Pancreas (tissue), 10 donors: ENCODE data around the gene MACROD2. TPM values are rescaled to one million over a fixed set of nuclear protein-coding genes. Genes with fewer than 3 reads are reported as not detected.

ENCODE experiments used
- ATAC-seq, 4 donors: fragments of 200-7000 bp; cut with Tn5 transposase; one replicate each; pipeline versions ENCODE4 v1.8.0 to v1.9.1; 2020; ENCODE audit warnings: mild to moderate bottlenecking in 4 of 4, moderate library complexity in 4 of 4
- DNase-seq, 6 donors: peaks; one replicate each; pipeline ENCODE4 v3.0.0-alpha.2; 2020
- FAIRE-seq: peaks from 2 replicates; lab custom pipeline; 2012; peaks lifted over from hg19 to GRCh38; lab: Jason Lieb, UNC
- H3K27ac ChIP-seq, 4 donors: fragments of 200-600 bp; sonication (generic); 1 replicate in 3 of 4; 2 replicates in 1 of 4; pipeline versions ENCODE4 v1.5.0 to v1.8.0; 2020
- H3K27me3 ChIP-seq, 4 donors: fragments of 200-600 bp; one replicate each; pipeline ENCODE4 v1.8.0; 2021
- H3K36me3 ChIP-seq, 3 donors: fragments of 200-600 bp; sonication (generic) in 1 of 3; one replicate each; pipeline versions ENCODE4 v1.5.0 to v1.8.0; 2020 to 2021
- H3K4me1 ChIP-seq, 3 donors: fragments of 200-600 bp; one replicate each; pipeline ENCODE4 v1.8.0; 2021
- H3K4me3 ChIP-seq, 4 donors: fragments of 200-600 bp; sonication (generic) in 2 of 4; one replicate each; pipeline versions ENCODE4 v1.5.0 to v1.8.0; 2020 to 2021
- H3K9me3 ChIP-seq, 4 donors: fragments of 200-600 bp; one replicate each; pipeline ENCODE4 v1.8.0; 2021
- CTCF ChIP-seq, 4 donors: fragments of 200-600 bp; sonication (generic) in 3 of 4; IDR thresholded peaks; one replicate each; pipeline versions ENCODE4 v1.5.0 to v1.8.0; 2021; ENCODE audit warnings: antibody characterized with exemption in 4 of 4
- WGBS, 2 donors: extraction: QIAGEN DNeasy Blood & Tissue Kit; methylation state at CpG; one replicate each; pipeline ENCODE4 v1.1.7; 2013; 5-methylcytosine and 5-hydroxymethylcytosine counted together
- intact Hi-C, 3 donors: fragments of 100-400 bp; cut with DNase I; formaldehyde crosslinking; loops; one replicate each; pipeline versions ENCODE4 v1.11.1 to v1.14.2; 2022
- polyA plus RNA-seq, 2 donors: library from polyadenylated mRNA; stranded (reverse); fragments of 200-250 nt; gene quantifications; one replicate each; pipeline ENCODE4 v1.2.3, GENCODE V29; 2013
- total RNA-seq, 6 donors: library from RNA; stranded (reverse); fragmentation: NEBNext Ultra II Directional in 4 of 6; extraction: Animal tissue kit (Norgen Biotek cat#: 25700) in 4 of 6; gene quantifications; one replicate each; pipeline versions ENCODE4 v1.2.1 to v1.2.4, GENCODE V29; 2021 to 2023
- donor health status: healthy with polysubstance abuse.
- donor health status: DM: no; HTN: no; CAD: no; lungs with moderate emphysema.
- donor health status: DM: no; HTN: no; CAD: no.
- donor health status: control.
- donor health status: control.
- donor health status: Bipolar disorder and iron deficiency.
- donor health status: DM: yes; HTN: yes; CAD: no.
- donor health status: DM: no; HTN: no; CAD: no.
- donor health status: DM: no; HTN: no; CAD: no.
- donor health status: DM: yes; HTN: yes; CAD: no.

MACROD2 gene
- total and polyA plus RNA-seq, 8 donors: 1.7 to 4.9 (median 2.7) TPM

GRCh38 chr20:14877301-14878028 lies 882.1 kb downstream of the MACROD2 start:
- Histone ChIP-seq H3K9me3 (no peaks in the 10 kb centered on the region), H3K4me1 (no peaks in the 10 kb centered on the region), H3K36me3 (no peaks in the 10 kb centered on the region), H3K27ac (no peak overlapping the region), H3K27me3 (no peaks in the 10 kb centered on the region), H3K4me3 (no peak overlapping the region)
- intact Hi-C loops: no loop called here
- WGBS, 2 donors: 84 to 90% methylated on average over 3 of the region's 3 CpGs
- no peak for TF ChIP-seq CTCF (IDR thresholded peaks at IDR 0.05)
- FAIRE-seq: no peak
- DNase-seq: no peak
- no peak for ATAC-seq

GRCh38 chr20:14878676-14879019 lies 883.3 kb downstream of the MACROD2 start:
- H3K36me3 ChIP-seq: no peaks in the 10 kb centered on the region
- TF ChIP-seq CTCF (IDR thresholded peaks at IDR 0.05): no peak
- no peak overlapping the region for H3K4me3 ChIP-seq
- 83 to 96% methylated on average over 1 of the region's 1 CpG for WGBS, 2 donors
- no peak for DNase-seq
- no peak for ATAC-seq
- H3K27me3 ChIP-seq: no peaks in the 10 kb centered on the region
- intact Hi-C loops: no loop called here
- no peaks in the 10 kb centered on the region for H3K9me3 ChIP-seq
- no peak for FAIRE-seq
- no peaks in the 10 kb centered on the region for H3K4me1 ChIP-seq
- no peak overlapping the region for H3K27ac ChIP-seq

GRCh38 chr20:14879020-14879697 lies 883.8 kb downstream of the MACROD2 start:
- TF ChIP-seq CTCF (IDR thresholded peaks at IDR 0.05): no peak
- intact Hi-C loops: no loop called here
- DNase-seq (no peak), FAIRE-seq (no peak), ATAC-seq (peak in 1 of 4 donors; percentile 53)
- H3K36me3 ChIP-seq: no peaks in the 10 kb centered on the region
- H3K4me1 ChIP-seq: no peaks in the 10 kb centered on the region
- no peak overlapping the region for H3K27ac ChIP-seq
- H3K27me3 ChIP-seq: no peaks in the 10 kb centered on the region
- no peak overlapping the region for H3K4me3 ChIP-seq
- WGBS, 2 donors: 47 to 56% methylated on average over 2 of the region's 2 CpGs
- H3K9me3 ChIP-seq: no peaks in the 10 kb centered on the region

GRCh38 chr20:14879839-14880238 lies 884.5 kb downstream of the MACROD2 start:
- FAIRE-seq: no peak
- no peaks in the 10 kb centered on the region for H3K4me1 ChIP-seq

More at GRCh38 chr20:14879839-14880238, 884.5 kb downstream of the MACROD2 start:
- TF ChIP-seq CTCF (IDR thresholded peaks at IDR 0.05): no peak
- H3K27me3 ChIP-seq: no peaks in the 10 kb centered on the region
- H3K27ac ChIP-seq: no peak overlapping the region
- H3K36me3 ChIP-seq: no peaks in the 10 kb centered on the region
- intact Hi-C loops: no loop called here
- ATAC-seq (no peak), DNase-seq (no peak)
- 85 to 87% methylated on average over 5 of the region's 5 CpGs for WGBS, 2 donors
- H3K4me3 ChIP-seq: no peak overlapping the region
- no peaks in the 10 kb centered on the region for H3K9me3 ChIP-seq
